SK-N-SH treated with all-trans-retinoic acid at 6 μM for 48 hours (cell line): Measurements from ENCODE around the gene AOPEP.

Experiments used
- ATAC-seq: fragments of 200-7000 bp; cut with Tn5 transposase; 3 replicates; pipeline ENCODE4 v1.9.1; 2020; ENCODE audit warnings: mild to moderate bottlenecking, moderate library complexity
- ARNTL ChIP-seq: fragments of 450-650 bp; formaldehyde crosslinking; IDR thresholded peaks from 2 replicates; pipeline ENCODE4 v1.5.0; 2020; ENCODE audit warnings: low read depth, mild to moderate bottlenecking, moderate library complexity, borderline replicate concordance
- BACH2 ChIP-seq: fragments of 250-450 bp; sonication (Bioruptor Pico); IDR thresholded peaks from 2 replicates; pipeline ENCODE4 v1.9.0; 2021; ENCODE audit warnings: mild to moderate bottlenecking, borderline replicate concordance
- CREB5 ChIP-seq: fragments of 250-450 bp; sonication (Bioruptor Pico); IDR thresholded peaks from 2 replicates; pipeline ENCODE4 v1.5.1; 2020; ENCODE audit warnings: low read depth, mild to moderate bottlenecking, moderate library complexity
- CSDC2 ChIP-seq: fragments of 250-450 bp; sonication (Bioruptor Pico); IDR thresholded peaks from 2 replicates; pipeline ENCODE4 v1.5.0; 2020; ENCODE audit warnings: mild to moderate bottlenecking, moderate library complexity
- CSRNP3 ChIP-seq: fragments of 250-450 bp; sonication (Bioruptor Pico); IDR thresholded peaks from 2 replicates; pipeline ENCODE4 v1.5.1; 2021; ENCODE audit warnings: mild to moderate bottlenecking, moderate library complexity
- ESRRG ChIP-seq: fragments of 250-450 bp; sonication (Bioruptor Pico); IDR thresholded peaks from 2 replicates; pipeline ENCODE4 v1.6.1; 2021; ENCODE audit warnings: mild to moderate bottlenecking
- ISL1 ChIP-seq: fragments of 250-450 bp; sonication (Bioruptor Pico); IDR thresholded peaks from 2 replicates; pipeline ENCODE4 v2.1.2; 2022; ENCODE audit warnings: mild to moderate bottlenecking, moderate library complexity
- OSR1 ChIP-seq: fragments of 250-450 bp; sonication (Bioruptor Pico); IDR thresholded peaks from 2 replicates; pipeline ENCODE4 v1.8.0; 2022; ENCODE audit warnings: moderate library complexity, mild to moderate bottlenecking, inconsistent platforms
- POU6F1 ChIP-seq: fragments of 250-450 bp; sonication (Bioruptor Pico); IDR thresholded peaks from 2 replicates; pipeline ENCODE4 v1.8.0; 2021; ENCODE audit warnings: low read depth, mild to moderate bottlenecking, moderate library complexity, borderline replicate concordance
- PPARA ChIP-seq: fragments of 250-450 bp; sonication (Bioruptor Pico); IDR thresholded peaks from 2 replicates; pipeline ENCODE4 v1.5.0; 2020; ENCODE audit warnings: mild to moderate bottlenecking, borderline replicate concordance
- RARB ChIP-seq: fragments of 250-450 bp; sonication (Bioruptor Pico); IDR thresholded peaks from 2 replicates; pipeline ENCODE4 v1.8.0; 2021; ENCODE audit warnings: mild to moderate bottlenecking, moderate library complexity
- TCF4 ChIP-seq: fragments of 250-450 bp; sonication (Bioruptor Pico); IDR thresholded peaks from 2 replicates; pipeline ENCODE4 v1.8.0; 2021; ENCODE audit warnings: mild to moderate bottlenecking, moderate library complexity, borderline replicate concordance
- TOX ChIP-seq: fragments of 250-450 bp; sonication (Bioruptor Pico); IDR thresholded peaks from 2 replicates; pipeline ENCODE4 v1.8.0; 2021; ENCODE audit warnings: mild to moderate bottlenecking, moderate library complexity, borderline replicate concordance
- ZC3H10 ChIP-seq: fragments of 250-450 bp; sonication (Bioruptor Pico); IDR thresholded peaks from 2 replicates; pipeline ENCODE4 v1.5.1; 2021; ENCODE audit warnings: mild to moderate bottlenecking, moderate library complexity
- ZFP3 ChIP-seq: fragments of 250-450 bp; sonication (Bioruptor Pico); IDR thresholded peaks from 2 replicates; pipeline ENCODE4 v1.5.0; 2020; ENCODE audit warnings: mild to moderate bottlenecking, moderate library complexity
- ZFP30 ChIP-seq: fragments of 450-650 bp; formaldehyde crosslinking; IDR thresholded peaks from 2 replicates; pipeline ENCODE4 v1.5.0; 2022; ENCODE audit warnings: mild to moderate bottlenecking, moderate library complexity
- ZNF565 ChIP-seq: fragments of 450-650 bp; formaldehyde crosslinking; conservative IDR thresholded peaks from 2 replicates; pipeline ENCODE4 v1.5.0; 2020; ENCODE audit warnings: low read depth, mild to moderate bottlenecking, moderate library complexity
- ZNF70 ChIP-seq: fragments of 450-650 bp; formaldehyde crosslinking; IDR thresholded peaks from 2 replicates; pipeline ENCODE4 v1.5.0; 2020; ENCODE audit warnings: mild to moderate bottlenecking, moderate library complexity
- ZNF8 ChIP-seq: fragments of 450-650 bp; formaldehyde crosslinking; IDR thresholded peaks from 2 replicates; pipeline ENCODE4 v1.5.0; 2020; ENCODE audit warnings: mild to moderate bottlenecking, moderate library complexity
- TF ChIP-seq, protein P1 (sequence below): fragments of 250-450 bp; sonication (Bioruptor Pico); IDR thresholded peaks from 2 replicates; pipeline ENCODE4 v1.5.0; 2020; ENCODE audit warnings: mild to moderate bottlenecking, moderate library complexity
- TF ChIP-seq, protein P2 (sequence below): fragments of 250-450 bp; sonication (Bioruptor Pico); IDR thresholded peaks from 2 replicates; pipeline ENCODE4 v1.8.0; 2020; ENCODE audit warnings: mild to moderate bottlenecking, moderate library complexity, borderline replicate concordance

Gene AOPEP

GRCh38 chr9:95107976-95108375 lies 381.5 kb downstream of the AOPEP start:
- no peak for ATAC-seq
- TF ChIP-seq PPARA (CRISPR knock-in tag) = no peak
- TF ChIP-seq ISL1 (CRISPR knock-in tag) = no peak
- no peak for TF ChIP-seq OSR1 (CRISPR knock-in tag)
- TF ChIP-seq, protein P1, sequence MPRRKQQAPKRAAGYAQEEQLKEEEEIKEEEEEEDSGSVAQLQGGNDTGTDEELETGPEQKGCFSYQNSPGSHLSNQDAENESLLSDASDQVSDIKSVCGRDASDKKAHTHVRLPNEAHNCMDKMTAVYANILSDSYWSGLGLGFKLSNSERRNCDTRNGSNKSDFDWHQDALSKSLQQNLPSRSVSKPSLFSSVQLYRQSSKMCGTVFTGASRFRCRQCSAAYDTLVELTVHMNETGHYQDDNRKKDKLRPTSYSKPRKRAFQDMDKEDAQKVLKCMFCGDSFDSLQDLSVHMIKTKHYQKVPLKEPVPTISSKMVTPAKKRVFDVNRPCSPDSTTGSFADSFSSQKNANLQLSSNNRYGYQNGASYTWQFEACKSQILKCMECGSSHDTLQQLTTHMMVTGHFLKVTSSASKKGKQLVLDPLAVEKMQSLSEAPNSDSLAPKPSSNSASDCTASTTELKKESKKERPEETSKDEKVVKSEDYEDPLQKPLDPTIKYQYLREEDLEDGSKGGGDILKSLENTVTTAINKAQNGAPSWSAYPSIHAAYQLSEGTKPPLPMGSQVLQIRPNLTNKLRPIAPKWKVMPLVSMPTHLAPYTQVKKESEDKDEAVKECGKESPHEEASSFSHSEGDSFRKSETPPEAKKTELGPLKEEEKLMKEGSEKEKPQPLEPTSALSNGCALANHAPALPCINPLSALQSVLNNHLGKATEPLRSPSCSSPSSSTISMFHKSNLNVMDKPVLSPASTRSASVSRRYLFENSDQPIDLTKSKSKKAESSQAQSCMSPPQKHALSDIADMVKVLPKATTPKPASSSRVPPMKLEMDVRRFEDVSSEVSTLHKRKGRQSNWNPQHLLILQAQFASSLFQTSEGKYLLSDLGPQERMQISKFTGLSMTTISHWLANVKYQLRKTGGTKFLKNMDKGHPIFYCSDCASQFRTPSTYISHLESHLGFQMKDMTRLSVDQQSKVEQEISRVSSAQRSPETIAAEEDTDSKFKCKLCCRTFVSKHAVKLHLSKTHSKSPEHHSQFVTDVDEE (CRISPR knock-in tag) = no peak
- TF ChIP-seq ESRRG (CRISPR knock-in tag) = no peak

DNA sequence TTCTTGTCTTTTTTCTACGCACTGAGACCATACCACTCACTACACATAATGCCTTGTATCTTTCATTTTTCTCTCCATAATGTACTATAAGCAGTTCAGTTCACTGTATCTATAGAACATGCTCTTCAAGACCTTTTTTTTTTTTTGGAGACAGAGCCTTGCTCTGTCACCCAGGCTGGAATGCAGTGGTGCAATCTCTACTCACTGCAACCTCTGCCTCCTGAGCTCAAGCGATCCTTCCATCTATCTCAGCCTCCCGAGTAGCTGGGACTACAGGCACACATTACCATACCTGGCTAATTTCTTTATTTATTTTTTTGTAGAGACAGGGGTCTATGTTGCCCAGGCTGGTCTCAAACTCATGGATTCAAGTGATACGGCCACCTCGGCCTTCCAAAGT lies 382.3 kb downstream of the AOPEP start:
- ATAC-seq = no peak
- TF ChIP-seq ISL1 (CRISPR knock-in tag) = no peak
- TF ChIP-seq ARNTL (CRISPR knock-in tag) = no peak
- no peak for TF ChIP-seq TOX (CRISPR knock-in tag)
- TF ChIP-seq, protein P2, sequence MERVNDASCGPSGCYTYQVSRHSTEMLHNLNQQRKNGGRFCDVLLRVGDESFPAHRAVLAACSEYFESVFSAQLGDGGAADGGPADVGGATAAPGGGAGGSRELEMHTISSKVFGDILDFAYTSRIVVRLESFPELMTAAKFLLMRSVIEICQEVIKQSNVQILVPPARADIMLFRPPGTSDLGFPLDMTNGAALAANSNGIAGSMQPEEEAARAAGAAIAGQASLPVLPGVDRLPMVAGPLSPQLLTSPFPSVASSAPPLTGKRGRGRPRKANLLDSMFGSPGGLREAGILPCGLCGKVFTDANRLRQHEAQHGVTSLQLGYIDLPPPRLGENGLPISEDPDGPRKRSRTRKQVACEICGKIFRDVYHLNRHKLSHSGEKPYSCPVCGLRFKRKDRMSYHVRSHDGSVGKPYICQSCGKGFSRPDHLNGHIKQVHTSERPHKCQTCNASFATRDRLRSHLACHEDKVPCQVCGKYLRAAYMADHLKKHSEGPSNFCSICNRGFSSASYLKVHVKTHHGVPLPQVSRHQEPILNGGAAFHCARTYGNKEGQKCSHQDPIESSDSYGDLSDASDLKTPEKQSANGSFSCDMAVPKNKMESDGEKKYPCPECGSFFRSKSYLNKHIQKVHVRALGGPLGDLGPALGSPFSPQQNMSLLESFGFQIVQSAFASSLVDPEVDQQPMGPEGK (CRISPR knock-in tag) = no peak
- no peak for TF ChIP-seq ZFP3 (CRISPR knock-in tag)
- no peak for TF ChIP-seq CREB5
- no peak for TF ChIP-seq PPARA (CRISPR knock-in tag)
- TF ChIP-seq BACH2 = no peak
- TF ChIP-seq, protein P1 (CRISPR knock-in tag) = no peak
- no peak for TF ChIP-seq CSDC2 (CRISPR knock-in tag)
- TF ChIP-seq ESRRG (CRISPR knock-in tag) = no peak
- no peak for TF ChIP-seq OSR1 (CRISPR knock-in tag)
- TF ChIP-seq ZNF8 = no peak
- TF ChIP-seq ZC3H10 = no peak
- TF ChIP-seq ZNF70 (CRISPR knock-in tag) = no peak
- TF ChIP-seq ZFP30 (CRISPR knock-in tag) = no peak
- TF ChIP-seq CSRNP3 (CRISPR knock-in tag) = no peak
- TF ChIP-seq ZNF565 (CRISPR knock-in tag) = no peak
- no peak for TF ChIP-seq RARB (CRISPR knock-in tag)
- TF ChIP-seq TCF4 (CRISPR knock-in tag) = no peak

DNA sequence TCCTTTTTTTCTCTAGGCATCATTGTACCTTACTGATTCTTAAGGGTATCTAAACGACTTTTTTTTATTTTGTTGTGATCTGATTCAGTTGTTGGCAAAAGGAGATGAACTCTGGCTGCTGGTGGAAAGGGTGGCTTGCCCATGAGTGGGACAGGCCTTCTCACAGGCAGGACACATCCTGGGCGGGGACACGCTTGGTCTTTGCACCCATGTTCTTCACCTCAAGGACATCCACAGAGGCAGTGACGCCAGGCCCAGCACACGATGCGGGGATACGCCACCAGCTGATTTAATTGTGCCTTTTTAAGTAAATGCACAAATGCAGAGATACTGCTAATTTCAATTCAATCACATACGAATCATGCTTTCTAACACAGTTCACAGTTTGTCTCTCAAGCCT lies 383.0 kb downstream of the AOPEP start:
- no peak for ATAC-seq
- TF ChIP-seq RARB (CRISPR knock-in tag) (no peak), POU6F1 (CRISPR knock-in tag) (no peak)
- TF ChIP-seq, protein P1 (CRISPR knock-in tag) = no peak
- TF ChIP-seq, all 23 proteins: peak for 0
